IMR-90 (cell line): ENCODE results near the gene ELMO1. TPM values are rescaled to one million over a fixed set of nuclear protein-coding genes. Genes with fewer than 3 reads are reported as not detected.

Source experiments
- ATAC-seq: fragments of 200-7000 bp; cut with Tn5 transposase; 2 replicates; pipeline ENCODE4 v1.9.1; 2020; ENCODE audit warnings: low read depth, mild to moderate bottlenecking, moderate library complexity
- BruUV-seq: library from RNA; stranded (reverse); fragments of 400-500 nt; replicated peaks from 2 replicates; lab custom pipeline; 2021; lab: Mats Ljungman, UMichigan
- CTCF ChIA-PET: fragments of 300-600 bp; formaldehyde crosslinking; extraction: SDS; loops from one replicate; lab custom pipeline; 2021; ENCODE audit warnings: antibody characterized with exemption; lab: Yijun Ruan, JAX
- POLR2A ChIA-PET: fragments of 300-600 bp; sonication (Branson Sonifier 250); formaldehyde crosslinking; loops from one replicate; lab custom pipeline; 2022; ENCODE audit warnings: antibody characterized with exemption; ENCODE audit not compliant: unreplicated experiment; lab: Charles Lee
- DNase-seq: peaks from one replicate; pipeline ENCODE4 v3.0.0; 2013
- H2AFZ ChIP-seq: replicated peaks from 2 replicates; pipeline ENCODE3; 2013; ENCODE audit warnings: low read length, mild to moderate bottlenecking; ENCODE audit not compliant: poor library complexity
- H2AK5ac ChIP-seq: 2 replicates; pipeline ENCODE4 v1.6.1; 2013; ENCODE audit warnings: low read depth, low read length, inconsistent platforms
- H2AK9ac ChIP-seq: replicated peaks from 2 replicates; pipeline ENCODE3; 2013; ENCODE audit warnings: mild to moderate bottlenecking, low read depth, low read length, moderate library complexity; ENCODE audit not compliant: poor library complexity
- H2BK120ac ChIP-seq: 2 replicates; pipeline ENCODE4 v1.6.1; 2013; ENCODE audit warnings: low read depth, low read length, inconsistent platforms
- H2BK15ac ChIP-seq: 3 replicates; pipeline ENCODE4 v1.6.1; 2013; ENCODE audit warnings: low read depth, low read length, inconsistent platforms
- H2BK20ac ChIP-seq: 2 replicates; pipeline ENCODE4 v1.6.1; 2013; ENCODE audit warnings: low read depth, mild to moderate bottlenecking, inconsistent platforms, low read length, moderate library complexity
- H2BK5ac ChIP-seq: 2 replicates; pipeline ENCODE4 v1.6.1; 2013; ENCODE audit warnings: mild to moderate bottlenecking, low read depth, low read length, inconsistent platforms; ENCODE audit not compliant: poor library complexity, severe bottlenecking
- H3K14ac ChIP-seq: replicated peaks from 2 replicates; pipeline ENCODE4 v1.6.1; 2013; ENCODE audit warnings: low read depth, low read length, inconsistent platforms
- H3K18ac ChIP-seq: 2 replicates; pipeline ENCODE4 v1.6.1; 2013; ENCODE audit warnings: low read depth, low read length, control low read depth
- H3K23ac ChIP-seq: 2 replicates; pipeline ENCODE4 v1.6.1; 2013; ENCODE audit warnings: low read depth, low read length, inconsistent platforms
- H3K27ac ChIP-seq: 2 replicates; pipeline ENCODE4 v1.5.1; 2013; ENCODE audit warnings: mild to moderate bottlenecking, control low read depth, low read length; ENCODE audit not compliant: insufficient read depth
- H3K27me3 ChIP-seq: 2 replicates; pipeline ENCODE4 v1.6.1; 2013; ENCODE audit warnings: low read length; ENCODE audit not compliant: control insufficient read depth, insufficient read depth
- H3K36me3 ChIP-seq: 2 replicates; pipeline ENCODE4 v1.6.1; 2013; ENCODE audit warnings: low read length, mixed read lengths; ENCODE audit not compliant: control insufficient read depth, insufficient read depth
- H3K4ac ChIP-seq: 2 replicates; pipeline ENCODE4 v1.6.1; 2013; ENCODE audit warnings: low read depth, low read length, inconsistent platforms
- H3K4me1 ChIP-seq: 2 replicates; pipeline ENCODE4 v1.6.1; 2013; ENCODE audit warnings: low read length, mixed read lengths; ENCODE audit not compliant: control insufficient read depth, insufficient read depth
- H3K4me2 ChIP-seq: 2 replicates; pipeline ENCODE4 v1.6.1; 2013; ENCODE audit warnings: low read depth, mild to moderate bottlenecking, control low read depth, low read length, moderate library complexity
- H3K4me3 ChIP-seq: 2 replicates; pipeline ENCODE4 v1.5.1; 2013; ENCODE audit warnings: low read depth, mild to moderate bottlenecking, control low read depth, low read length, moderate library complexity; ENCODE audit not compliant: insufficient read depth
- H3K56ac ChIP-seq: 2 replicates; pipeline ENCODE4 v1.6.1; 2013; ENCODE audit warnings: low read length, inconsistent platforms; ENCODE audit not compliant: insufficient read depth; ENCODE audit errors: extremely low read depth
- H3K79me1 ChIP-seq, 2 experiments: 2 replicates each; pipeline ENCODE4 v1.6.1; 2013; ENCODE audit warnings: low read length in 2 of 2, inconsistent platforms in 1 of 2, low read depth in 1 of 2
- H3K9ac ChIP-seq: 2 replicates; pipeline ENCODE4 v1.6.1; 2013; ENCODE audit warnings: low read depth, low read length, control low read depth
- H3K9me1 ChIP-seq: 2 replicates; pipeline ENCODE4 v1.6.1; 2013; ENCODE audit warnings: low read length, inconsistent platforms; ENCODE audit not compliant: insufficient read depth
- H3K9me3 ChIP-seq: 2 replicates; pipeline ENCODE4 v1.6.1; 2013; ENCODE audit warnings: low read length; ENCODE audit not compliant: control insufficient read depth, insufficient read depth
- H4K20me1 ChIP-seq: 2 replicates; pipeline ENCODE4 v1.6.1; 2013; ENCODE audit warnings: low read length, inconsistent platforms; ENCODE audit not compliant: insufficient read depth
- H4K5ac ChIP-seq: 2 replicates; pipeline ENCODE4 v1.6.1; 2013; ENCODE audit warnings: mild to moderate bottlenecking, low read depth, low read length, control low read depth
- H4K8ac ChIP-seq, 2 experiments: 2 replicates each; pipeline ENCODE4 v1.6.1; 2013; ENCODE audit warnings: low read depth in 2 of 2, low read length in 2 of 2, control low read depth in 1 of 2, inconsistent platforms in 1 of 2
- H4K91ac ChIP-seq: 2 replicates; pipeline ENCODE4 v1.6.1; 2013; ENCODE audit warnings: low read depth, low read length, inconsistent platforms; ENCODE audit not compliant: insufficient read depth
- BHLHE40 ChIP-seq: fragments of 150-350 bp; IDR thresholded peaks from 2 replicates; pipeline ENCODE4 v1.6.1; 2016; ENCODE audit warnings: mild to moderate bottlenecking, low read depth, low read length
- MAFK ChIP-seq: IDR thresholded peaks from 2 replicates; pipeline ENCODE4 v1.6.1; 2012; ENCODE audit warnings: low read depth, low read length, improper control_type of control experiment
- WGBS, 2 experiments: methylation state at CpG; one replicate each; pipeline versions ENCODE4 v1.1.5 to v1.1.7; 2013; ENCODE audit warnings: missing lambda C conversion rate in 2 of 2; ENCODE audit not compliant: insufficient read length in 1 of 2; ENCODE audit errors: extremely low coverage in 2 of 2; 5-methylcytosine and 5-hydroxymethylcytosine counted together
- dilution Hi-C: fragments of 300-500 bp; cut with HindIII; formaldehyde crosslinking; loops from one replicate; pipeline ENCODE4 v1.14.3; 2018; ENCODE audit warnings: low sequenced_read_pairs; ENCODE audit not compliant: unreplicated experiment
- in situ Hi-C: fragments of 300-500 bp; cut with MboI; formaldehyde crosslinking; loops from 3 replicates; pipeline ENCODE4 v1.14.3; 2019; ENCODE audit warnings: low sequenced_read_pairs, inconsistent platforms, mixed read lengths
- intact Hi-C: fragments of 100-400 bp; cut with micrococcal nuclease; formaldehyde crosslinking; loops from 2 replicates; pipeline ENCODE4 v1.10.0; 2022
- polyA plus RNA-seq, 3 experiments: library from polyadenylated mRNA; depleted of rRNA; stranded (reverse); fragments of >200 nt; gene quantifications; 2 replicates each; pipeline ENCODE4 v1.2.3, GENCODE V29; 2012; ENCODE audit warnings: low replicate concordance in 1 of 3
- total RNA-seq: library from RNA; depleted of rRNA; stranded (reverse); fragments of >200 nt; gene quantifications from 2 replicates; pipeline ENCODE4 v1.2.3, GENCODE V29; 2012

Gene ELMO1
- total and polyA plus RNA-seq, 2 of the 4 experiments (the other 2 are of a cell fraction), result 0.03 TPM; not detected in 1

DNA sequence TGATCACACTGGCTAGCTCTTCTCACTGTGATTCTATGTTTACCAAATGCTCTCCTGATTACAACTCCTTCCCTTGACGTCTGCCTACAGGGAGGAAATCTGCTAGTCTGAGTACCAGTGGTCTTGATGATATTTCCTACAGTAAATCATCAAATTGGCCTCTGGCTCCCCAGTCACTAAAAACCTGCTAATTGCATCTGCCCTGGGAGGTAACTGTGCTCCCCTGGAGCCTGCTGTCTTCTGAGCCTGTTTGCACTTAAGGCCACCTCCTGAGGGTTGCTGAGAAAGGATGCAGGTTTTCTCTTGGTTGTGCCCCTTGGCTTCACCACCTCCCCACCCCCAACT is 56.0 kb downstream of the ELMO1 start:
- H3K4ac ChIP-seq, result no peak overlapping the region
- no peak overlapping the region for H2AK9ac ChIP-seq
- no peak overlapping the region for H4K91ac ChIP-seq
- no peak overlapping the region for H2BK5ac ChIP-seq
- H4K5ac ChIP-seq, result no peak overlapping the region
- in situ Hi-C loops (no loop called here), dilution Hi-C loops (no loop called here), intact Hi-C loops (no loop called here)
- H3K14ac ChIP-seq, result no peak overlapping the region
- no peak overlapping the region for H2BK15ac ChIP-seq
- H3K4me1 ChIP-seq, result no peaks in the 10 kb centered on the region
- CTCF ChIA-PET, result no interaction called here
- ATAC-seq (no peak), DNase-seq (no peak)
- H3K4me2 ChIP-seq, result no peak overlapping the region
- BruUV-seq, result no TSS peak
- no peaks in the 10 kb centered on the region for H3K36me3 ChIP-seq
- H4K20me1 ChIP-seq, result no peaks in the 10 kb centered on the region
- no peak overlapping the region for H3K23ac ChIP-seq
- H3K9ac ChIP-seq, result no peak overlapping the region
- no peak overlapping the region for H4K8ac ChIP-seq
- H3K18ac ChIP-seq, result no peak overlapping the region
- H2BK120ac ChIP-seq, result no peak overlapping the region
- H3K9me1 ChIP-seq, result no peaks in the 10 kb centered on the region
- TF ChIP-seq BHLHE40 (no peak), MAFK (no peak)
- no peak overlapping the region for H3K56ac ChIP-seq
- H2BK20ac ChIP-seq, result no peak overlapping the region
- H3K4me3 ChIP-seq, result no peak overlapping the region
- H3K9me3 ChIP-seq, result peaks cover 18% of the 10 kb centered on the region; the same call in 1 of the 2 replicates
- no peaks in the 10 kb centered on the region for H3K27me3 ChIP-seq
- H3K79me1 ChIP-seq, result no peaks in the 10 kb centered on the region
- no peak overlapping the region for H2AK5ac ChIP-seq
- no peak overlapping the region for H3K27ac ChIP-seq
- no CpG with 5 or more reads among the region's 1 CpG for WGBS, 2 experiments
- POLR2A ChIA-PET, result no interaction called here
- no peak overlapping the region for H2AFZ ChIP-seq
